Transverse colon (tissue), 4 donors: Measurements from ENCODE around the gene GALNT17. TPM values are rescaled to one million over a fixed set of nuclear protein-coding genes. Genes with fewer than 3 reads are reported as not detected.

Source experiments
- DNase-seq: peaks from one replicate; pipeline ENCODE4 v3.0.0-alpha.2; 2019
- H3K27ac ChIP-seq, 4 donors: fragments of 200-600 bp; sonication (generic); 2 replicates each; pipeline ENCODE4 v1.5.1; 2016 to 2018; ENCODE audit warnings: inconsistent platforms in 4 of 4
- H3K27me3 ChIP-seq: fragments of 200-600 bp; sonication (generic); 2 replicates; pipeline ENCODE4 v1.5.1; 2017; ENCODE audit warnings: inconsistent platforms
- H3K36me3 ChIP-seq, 4 donors: fragments of 200-600 bp; sonication (generic); 2 replicates each; pipeline ENCODE4 v1.5.1; 2017 to 2019; ENCODE audit warnings: inconsistent platforms in 4 of 4
- H3K4me1 ChIP-seq, 4 donors: fragments of 200-600 bp; sonication (generic); 2 replicates each; pipeline ENCODE4 v1.5.1; 2017 to 2020; ENCODE audit warnings: inconsistent platforms in 4 of 4
- H3K4me3 ChIP-seq, 4 donors: fragments of 200-600 bp; sonication (generic); 1 replicate in 1 of 4; 2 replicates in 3 of 4; pipeline versions ENCODE4 v1.5.1 to v1.6.1; 2017 to 2019; ENCODE audit warnings: inconsistent platforms in 4 of 4
- H3K9me3 ChIP-seq, 2 donors: fragments of 200-600 bp; sonication (generic); 2 replicates each; pipeline ENCODE4 v1.5.1; 2017 to 2019; ENCODE audit warnings: inconsistent platforms in 2 of 2
- CTCF ChIP-seq, 5 experiments: fragments of 200-600 bp in 3 of 5; fragments of 450-650 bp in 2 of 5; sonication (generic) in 3 of 5; IDR thresholded peaks; 1 replicate in 2 of 5; 2 replicates in 3 of 5; pipeline ENCODE4 v1.5.1; 2016 to 2017; ENCODE audit warnings: antibody characterized with exemption in 5 of 5, inconsistent platforms in 3 of 5, mild to moderate bottlenecking in 2 of 5, moderate library complexity in 1 of 5
- EP300 ChIP-seq: sonication (generic); formaldehyde crosslinking; IDR thresholded peaks from one replicate; pipeline ENCODE4 v1.6.1; 2017; ENCODE audit warnings: antibody characterized with exemption, low read depth
- POLR2A ChIP-seq: fragments of 450-650 bp; IDR thresholded peaks from one replicate; pipeline ENCODE4 v1.6.1; 2016; ENCODE audit warnings: antibody characterized with exemption, mild to moderate bottlenecking, moderate library complexity
- POLR2AphosphoS5 ChIP-seq, 3 donors: sonication (generic); formaldehyde crosslinking; IDR thresholded peaks; one replicate each; pipeline ENCODE4 v1.6.1; 2016; ENCODE audit warnings: antibody characterized with exemption in 3 of 3
- WGBS, 2 donors: methylation state at CpG; one replicate each; pipeline ENCODE4 v1.1.5; 2018; ENCODE audit warnings: low coverage in 1 of 2; 5-methylcytosine and 5-hydroxymethylcytosine counted together
- in situ Hi-C, 4 donors: fragments of 200-750 bp; cut with MboI; loops; one replicate each; pipeline versions ENCODE4 v1.15.0 to v1.15.1; 2017; ENCODE audit warnings: low sequenced_read_pairs in 3 of 4, low pct_ligation_motif_present in 1 of 4, low pct_unique_long_range_greater_than_20kb in 1 of 4
- intact Hi-C: fragments of 100-400 bp; cut with DNase I; formaldehyde crosslinking; loops from one replicate; pipeline ENCODE4 v1.15.1; 2023; ENCODE audit warnings: low total_unique reads
- total RNA-seq, 4 donors: library from RNA; depleted of rRNA; stranded (reverse); fragments of >200 nt; gene quantifications; one replicate each; pipeline ENCODE4 v1.1.0, GENCODE V29; 2016

The GALNT17 gene
- total RNA-seq, 4 donors from 2014 or later = 2.6 to 6.6 (median 5.7) TPM

GRCh38 chr7:71498381-71498780, 366.4 kb downstream of the GALNT17 start:
- WGBS, 2 donors = 58 to 63% methylated on average over 3 of the region's 3 CpGs

GRCh38 chr7:71504697-71505441, 372.9 kb downstream of the GALNT17 start:
- intact Hi-C loops = no loop called here
- 66 to 74% methylated on average over 7 of the region's 7 CpGs for WGBS, 2 donors
- TF ChIP-seq EP300 (no peak), CTCF (IDR thresholded peaks at IDR 0.05) (no peak), POLR2A (no peak), POLR2AphosphoS5 (IDR thresholded peaks at IDR 0.05) (no peak)

More at GRCh38 chr7:71498381-71498780, 366.4 kb downstream of the GALNT17 start:
- in situ Hi-C loops (no loop called here), intact Hi-C loops (no loop called here)
- no peaks in the 10 kb centered on the region for H3K36me3 ChIP-seq
- H3K27ac ChIP-seq = no peak overlapping the region
- TF ChIP-seq POLR2AphosphoS5 (IDR thresholded peaks at IDR 0.05) (no peak), CTCF (IDR thresholded peaks at IDR 0.05) (no peak), POLR2A (no peak), EP300 (no peak)
- H3K4me1 ChIP-seq = no peaks in the 10 kb centered on the region
- no peak overlapping the region for H3K4me3 ChIP-seq
- H3K27me3 ChIP-seq = no peaks in the 10 kb centered on the region
- no peak for DNase-seq
- H3K9me3 ChIP-seq = no peaks in the 10 kb centered on the region

GRCh38 chr7:71506822-71507221, 374.9 kb downstream of the GALNT17 start:
- in situ Hi-C loops = no loop called here
- H3K27ac ChIP-seq = no peak overlapping the region
- no peak for TF ChIP-seq POLR2A
- H3K9me3 ChIP-seq = no peaks in the 10 kb centered on the region
- intact Hi-C loops = no loop called here
- DNase-seq = no peak
- WGBS, 2 donors = 63 to 82% methylated on average over 2 to 6 of the region's 6 CpGs
- no peak overlapping the region for H3K4me3 ChIP-seq
- no peaks in the 10 kb centered on the region for H3K27me3 ChIP-seq
- no peaks in the 10 kb centered on the region for H3K4me1 ChIP-seq
- H3K36me3 ChIP-seq = no peaks in the 10 kb centered on the region

More at GRCh38 chr7:71504697-71505441, 372.9 kb downstream of the GALNT17 start:
- H3K4me3 ChIP-seq = no peak overlapping the region
- no peak for DNase-seq
- H3K27ac ChIP-seq = no peak overlapping the region
- in situ Hi-C loops = no loop called here
- no peaks in the 10 kb centered on the region for H3K27me3 ChIP-seq
- H3K4me1 ChIP-seq = no peaks in the 10 kb centered on the region
- no peaks in the 10 kb centered on the region for H3K36me3 ChIP-seq
- H3K9me3 ChIP-seq = no peaks in the 10 kb centered on the region

GRCh38 chr7:71507680-71508602, 376.0 kb downstream of the GALNT17 start:
- in situ Hi-C loops = no loop called here
- DNase-seq = no peak
- Histone ChIP-seq H3K9me3 (no peaks in the 10 kb centered on the region), H3K27ac (no peak overlapping the region), H3K4me1 (no peaks in the 10 kb centered on the region), H3K36me3 (no peaks in the 10 kb centered on the region), H3K27me3 (no peaks in the 10 kb centered on the region), H3K4me3 (no peak overlapping the region)
- TF ChIP-seq EP300 (no peak), POLR2AphosphoS5 (IDR thresholded peaks at IDR 0.05) (no peak)
- intact Hi-C loops = no loop called here
- 62 to 70% methylated on average over 6 to 14 of the region's 14 CpGs for WGBS, 2 donors

- Histone ChIP-seq H3K27me3 (no peaks in the 10 kb centered on the region), H3K9me3 (no peaks in the 10 kb centered on the region), H3K4me1 (no peaks in the 10 kb centered on the region), H3K36me3 (no peaks in the 10 kb centered on the region), H3K4me3 (no peak overlapping the region), H3K27ac (no peak overlapping the region)
- no peak for DNase-seq
- 60% methylated on average over 1 of the region's 1 CpG; no CpG with 5 or more reads in 1 of the 2 donors for WGBS, 2 donors
- in situ Hi-C loops = no loop called here
- intact Hi-C loops = no loop called here
- TF ChIP-seq POLR2A (no peak), POLR2AphosphoS5 (IDR thresholded peaks at IDR 0.05) (no peak), EP300 (no peak), CTCF (IDR thresholded peaks at IDR 0.05) (no peak)
Measured at GRCh38 chr7:71509381-71509780, 377.4 kb downstream of the GALNT17 start.
